ENCODE data around the gene ELAPOR1. TPM values are rescaled to one million over a fixed set of nuclear protein-coding genes. Genes with fewer than 3 reads are reported as not detected.
A peak's percentile ranks its signal among the peaks of the same experiment; 100 is the strongest.

The ELAPOR1 gene, protein sequence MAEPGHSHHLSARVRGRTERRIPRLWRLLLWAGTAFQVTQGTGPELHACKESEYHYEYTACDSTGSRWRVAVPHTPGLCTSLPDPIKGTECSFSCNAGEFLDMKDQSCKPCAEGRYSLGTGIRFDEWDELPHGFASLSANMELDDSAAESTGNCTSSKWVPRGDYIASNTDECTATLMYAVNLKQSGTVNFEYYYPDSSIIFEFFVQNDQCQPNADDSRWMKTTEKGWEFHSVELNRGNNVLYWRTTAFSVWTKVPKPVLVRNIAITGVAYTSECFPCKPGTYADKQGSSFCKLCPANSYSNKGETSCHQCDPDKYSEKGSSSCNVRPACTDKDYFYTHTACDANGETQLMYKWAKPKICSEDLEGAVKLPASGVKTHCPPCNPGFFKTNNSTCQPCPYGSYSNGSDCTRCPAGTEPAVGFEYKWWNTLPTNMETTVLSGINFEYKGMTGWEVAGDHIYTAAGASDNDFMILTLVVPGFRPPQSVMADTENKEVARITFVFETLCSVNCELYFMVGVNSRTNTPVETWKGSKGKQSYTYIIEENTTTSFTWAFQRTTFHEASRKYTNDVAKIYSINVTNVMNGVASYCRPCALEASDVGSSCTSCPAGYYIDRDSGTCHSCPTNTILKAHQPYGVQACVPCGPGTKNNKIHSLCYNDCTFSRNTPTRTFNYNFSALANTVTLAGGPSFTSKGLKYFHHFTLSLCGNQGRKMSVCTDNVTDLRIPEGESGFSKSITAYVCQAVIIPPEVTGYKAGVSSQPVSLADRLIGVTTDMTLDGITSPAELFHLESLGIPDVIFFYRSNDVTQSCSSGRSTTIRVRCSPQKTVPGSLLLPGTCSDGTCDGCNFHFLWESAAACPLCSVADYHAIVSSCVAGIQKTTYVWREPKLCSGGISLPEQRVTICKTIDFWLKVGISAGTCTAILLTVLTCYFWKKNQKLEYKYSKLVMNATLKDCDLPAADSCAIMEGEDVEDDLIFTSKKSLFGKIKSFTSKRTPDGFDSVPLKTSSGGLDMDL
- total RNA-seq: 1 to 10 TPM in 1 of 4 donors, under 1 TPM in 2, not detected in 1; 0.48 to 3.3 (median 0.74) TPM

DNA sequence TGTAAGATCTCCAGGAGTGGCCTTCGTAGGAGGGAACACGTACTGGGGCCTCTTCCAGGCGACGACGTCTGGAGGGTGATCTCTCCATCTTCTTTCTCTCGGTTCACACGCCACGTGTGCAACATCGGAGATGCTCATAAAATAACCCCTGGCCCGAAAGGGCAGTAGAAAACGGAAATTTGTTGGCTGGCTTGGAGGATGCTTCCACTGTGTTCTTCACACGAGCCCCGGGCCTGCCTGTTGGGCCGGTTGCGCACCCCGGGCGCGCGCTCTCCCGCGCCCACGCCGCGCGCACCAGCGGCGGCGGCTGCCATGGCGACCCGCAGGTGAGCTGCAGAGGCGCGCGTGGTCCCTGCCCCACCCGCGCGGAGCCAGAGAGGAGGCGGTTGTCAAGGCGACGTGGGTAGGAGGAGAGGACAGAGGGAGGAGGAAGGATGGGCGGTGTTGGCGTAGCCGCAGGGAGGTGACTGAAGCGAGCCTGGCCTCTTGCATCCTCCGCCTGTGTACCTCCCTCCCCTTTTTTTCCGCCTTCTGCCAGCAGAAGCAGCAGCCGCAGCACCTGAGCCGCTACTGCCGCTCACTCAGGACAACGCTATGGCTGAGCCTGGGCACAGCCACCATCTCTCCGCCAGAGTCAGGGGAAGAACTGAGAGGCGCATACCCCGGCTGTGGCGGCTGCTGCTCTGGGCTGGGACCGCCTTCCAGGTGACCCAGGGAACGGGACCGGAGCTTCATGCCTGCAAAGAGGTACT is at the start of gene ELAPOR1:
TSS of gene ELAPOR1 (plus strand) at position 526 of the 752 bp plus-strand sequence. CDS start at position 595, 69 bp downstream.
- DNase-seq (ENCODE audit: low spot score): no peak
- ATAC-seq (ENCODE audit: low FRiP score): peak; percentile 28
- TF ChIP-seq, protein P1, sequence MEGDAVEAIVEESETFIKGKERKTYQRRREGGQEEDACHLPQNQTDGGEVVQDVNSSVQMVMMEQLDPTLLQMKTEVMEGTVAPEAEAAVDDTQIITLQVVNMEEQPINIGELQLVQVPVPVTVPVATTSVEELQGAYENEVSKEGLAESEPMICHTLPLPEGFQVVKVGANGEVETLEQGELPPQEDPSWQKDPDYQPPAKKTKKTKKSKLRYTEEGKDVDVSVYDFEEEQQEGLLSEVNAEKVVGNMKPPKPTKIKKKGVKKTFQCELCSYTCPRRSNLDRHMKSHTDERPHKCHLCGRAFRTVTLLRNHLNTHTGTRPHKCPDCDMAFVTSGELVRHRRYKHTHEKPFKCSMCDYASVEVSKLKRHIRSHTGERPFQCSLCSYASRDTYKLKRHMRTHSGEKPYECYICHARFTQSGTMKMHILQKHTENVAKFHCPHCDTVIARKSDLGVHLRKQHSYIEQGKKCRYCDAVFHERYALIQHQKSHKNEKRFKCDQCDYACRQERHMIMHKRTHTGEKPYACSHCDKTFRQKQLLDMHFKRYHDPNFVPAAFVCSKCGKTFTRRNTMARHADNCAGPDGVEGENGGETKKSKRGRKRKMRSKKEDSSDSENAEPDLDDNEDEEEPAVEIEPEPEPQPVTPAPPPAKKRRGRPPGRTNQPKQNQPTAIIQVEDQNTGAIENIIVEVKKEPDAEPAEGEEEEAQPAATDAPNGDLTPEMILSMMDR (IDR thresholded peaks at IDR 0.05): no peak

DNA sequence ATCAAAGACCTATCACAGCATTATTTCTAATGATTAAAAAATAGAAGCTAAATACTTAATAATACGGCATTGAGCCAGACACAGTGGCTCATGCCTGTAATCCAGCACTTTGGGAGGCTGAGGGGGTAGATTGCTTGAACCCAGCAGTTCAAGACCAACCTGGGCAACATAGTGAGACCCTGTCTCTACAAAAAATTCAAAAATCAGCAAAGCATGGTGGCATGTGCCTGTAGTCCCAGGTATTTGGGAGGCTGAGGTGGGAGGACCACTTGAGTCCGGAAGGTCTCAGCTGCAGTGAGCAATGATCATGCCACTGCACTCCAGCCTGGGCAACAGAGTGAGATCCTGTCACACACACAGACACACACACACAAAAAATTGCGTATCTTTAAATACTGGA is 48.8 kb upstream of the ELAPOR1 start:
- ATAC-seq (ENCODE audit: low FRiP score) (no peak), DNase-seq (ENCODE audit: low spot score) (no peak)

DNA sequence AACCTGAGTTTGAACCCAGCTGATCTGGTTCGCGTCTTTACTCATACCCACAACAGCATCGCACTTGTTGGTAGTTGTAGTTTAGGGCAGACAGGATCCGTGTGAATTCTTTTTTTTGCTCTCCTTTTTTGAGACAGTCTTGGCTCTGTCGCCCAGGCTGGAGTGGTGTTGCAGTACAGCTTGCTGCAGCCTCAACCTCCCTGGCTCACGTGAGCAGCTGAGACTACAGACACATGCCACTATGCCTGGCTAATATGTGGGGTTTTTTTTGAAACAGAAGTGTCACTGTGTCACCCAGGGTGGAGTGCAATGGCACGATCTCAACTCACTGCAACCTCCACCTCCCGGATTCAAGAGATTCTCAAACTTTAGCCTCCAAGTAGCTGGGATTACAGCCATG is 46.0 kb upstream of the ELAPOR1 start:
- TF ChIP-seq, protein P1 (IDR thresholded peaks at IDR 0.05): no peak
- no peak for ATAC-seq (ENCODE audit: low FRiP score)
- no peak for DNase-seq (ENCODE audit: low spot score)

More for the DNA sequence above, 48.8 kb upstream of the ELAPOR1 start:
- TF ChIP-seq, protein P1 (IDR thresholded peaks at IDR 0.05): no peak

DNA sequence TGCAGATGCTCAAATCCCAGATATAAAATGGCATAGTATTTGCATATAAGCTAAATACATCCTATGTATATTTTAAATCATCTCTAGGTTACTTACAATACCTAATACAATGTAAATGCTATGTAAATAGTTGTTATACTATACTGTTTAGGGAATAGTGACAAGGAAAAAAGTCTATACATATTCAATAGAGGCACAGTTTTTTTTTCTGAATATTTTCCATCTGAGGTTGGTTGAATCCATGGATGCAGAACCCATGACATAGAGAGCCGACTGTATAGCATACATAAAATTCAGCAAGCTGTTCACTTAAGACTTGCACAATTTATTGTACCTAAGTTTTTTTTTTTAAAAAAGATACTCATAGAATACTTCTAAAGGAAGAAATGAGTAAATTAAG is 44.6 kb upstream of the ELAPOR1 start:
- ATAC-seq (ENCODE audit: low FRiP score): no peak
- TF ChIP-seq, protein P1 (IDR thresholded peaks at IDR 0.05): no peak
- no peak for DNase-seq (ENCODE audit: low spot score)

DNA sequence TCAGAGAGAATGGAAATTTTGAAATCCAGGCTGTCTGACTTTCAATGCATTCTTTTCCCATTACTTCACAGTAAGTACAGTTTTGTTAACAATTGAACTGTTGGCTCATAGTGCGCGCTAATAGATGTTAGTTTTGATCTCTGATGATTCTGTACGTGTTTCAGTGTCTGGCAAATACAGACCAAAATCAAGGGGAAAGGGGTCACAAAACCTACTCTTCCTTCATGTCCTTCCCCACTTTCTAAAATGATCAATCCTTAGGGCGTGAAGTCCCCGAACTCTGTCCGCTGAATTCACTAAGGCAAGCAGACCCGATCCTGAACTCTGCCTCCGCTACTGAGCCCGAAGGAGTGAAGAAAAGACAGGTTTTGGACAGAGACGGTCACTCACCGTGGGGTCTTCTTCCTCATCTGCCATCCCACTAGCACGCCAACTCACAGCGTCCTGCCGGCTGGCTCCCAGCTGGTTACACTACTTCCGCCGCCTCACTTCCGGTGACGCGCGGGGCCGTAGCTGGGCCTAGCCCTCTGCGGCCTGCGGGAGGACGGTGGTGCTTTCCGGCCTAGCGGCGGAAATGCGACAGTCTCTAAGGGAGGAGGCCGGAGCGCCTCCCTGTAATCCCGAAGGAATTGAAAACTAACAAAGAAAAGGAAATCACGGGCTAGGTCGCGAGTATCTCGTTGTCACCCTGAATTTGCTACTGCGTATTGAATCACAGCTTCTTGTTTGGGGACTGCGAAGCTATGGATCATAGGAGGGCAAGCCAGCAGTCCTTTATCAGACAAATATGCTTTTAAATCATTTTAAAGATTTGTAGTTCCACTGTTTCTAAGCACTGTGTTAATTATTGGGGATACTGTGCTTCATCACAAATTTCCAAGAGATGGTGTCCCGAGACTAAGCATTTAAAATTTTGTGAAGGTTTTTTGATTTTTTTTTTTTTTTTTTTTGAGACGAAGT is 38.1 kb upstream of the ELAPOR1 start, which contains the start of gene TAF13:
TSS of gene TAF13 (minus strand) at position 473 of the 960 bp plus-strand sequence. CDS start at position 417, 56 bp downstream.
- TF ChIP-seq, protein P1 (IDR thresholded peaks at IDR 0.05): no peak
- ATAC-seq (ENCODE audit: low FRiP score) (peak; percentile 100), DNase-seq (ENCODE audit: low spot score) (peak; percentile 86)

Data from omental fat pad (tissue), 4 donors.